Activated effector memory CD4-positive, alpha-beta T cell treated with Interleukin-2 at 50 U/mL for 16 hours (primary cell): ENCODE measurements around the gene TGFA.

Source experiments
- DNase-seq: peaks from one replicate; pipeline ENCODE4 v3.0.0-alpha.2; 2020

Gene TGFA

GRCh38 chr2:70523672-70523995 lies 30.0 kb downstream of the TGFA start:
- DNase-seq, result no peak

GRCh38 chr2:70522627-70523026 lies 31.0 kb downstream of the TGFA start:
- DNase-seq, result no peak

GRCh38 chr2:70520825-70521224 lies 32.8 kb downstream of the TGFA start:
- DNase-seq, result no peak

- DNase-seq, result no peak
Measured at GRCh38 chr2:70519453-70519852, 34.2 kb downstream of the TGFA start.

- no peak for DNase-seq
Measured at GRCh38 chr2:70518557-70518956, 35.1 kb downstream of the TGFA start.

- DNase-seq, result no peak
Measured at GRCh38 chr2:70517804-70518203, 35.8 kb downstream of the TGFA start.

- no peak for DNase-seq
Measured at GRCh38 chr2:70516596-70516995, 37.0 kb downstream of the TGFA start.

- DNase-seq, result no peak
Measured at GRCh38 chr2:70515938-70516337, 37.7 kb downstream of the TGFA start.

GRCh38 chr2:70514612-70515055 lies 39.0 kb downstream of the TGFA start:
- DNase-seq, result no peak

GRCh38 chr2:70513738-70514137 lies 39.9 kb downstream of the TGFA start:
- DNase-seq, result no peak

- no peak for DNase-seq
Measured at GRCh38 chr2:70511971-70512729, 41.5 kb downstream of the TGFA start.

- no peak for DNase-seq
Measured at GRCh38 chr2:70510313-70510712, 43.3 kb downstream of the TGFA start.

- no peak for DNase-seq
Measured at GRCh38 chr2:70509565-70509964, 44.1 kb downstream of the TGFA start.

GRCh38 chr2:70508711-70509462 lies 44.7 kb downstream of the TGFA start:
- DNase-seq, result no peak

GRCh38 chr2:70505613-70506391 lies 47.8 kb downstream of the TGFA start:
- no peak for DNase-seq

GRCh38 chr2:70504750-70505149 lies 48.9 kb downstream of the TGFA start:
- DNase-seq, result no peak

- no peak for DNase-seq
Measured at GRCh38 chr2:70503896-70504295, 49.7 kb downstream of the TGFA start.

GRCh38 chr2:70501728-70502127 lies 51.9 kb downstream of the TGFA start:
- DNase-seq, result no peak

GRCh38 chr2:70501215-70501614 lies 52.4 kb downstream of the TGFA start:
- DNase-seq, result no peak

- DNase-seq, result no peak
Measured at GRCh38 chr2:70499253-70499652, 54.4 kb downstream of the TGFA start.

GRCh38 chr2:70498528-70498927 lies 55.1 kb downstream of the TGFA start:
- no peak for DNase-seq

- no peak for DNase-seq
Measured at GRCh38 chr2:70498054-70498453, 55.6 kb downstream of the TGFA start.

GRCh38 chr2:70496819-70497218 lies 56.8 kb downstream of the TGFA start:
- no peak for DNase-seq
